H1 (cell line): Measurements from ENCODE around the gene SOX10. TPM values are rescaled to one million over a fixed set of nuclear protein-coding genes. Genes with fewer than 3 reads are reported as not detected.

Experiments
- CTCF ChIA-PET: fragments of 300-600 bp; sonication (Branson Sonifier 250); formaldehyde crosslinking; loops from one replicate; lab custom pipeline; 2021; ENCODE audit not compliant: partially characterized antibody; lab: Charles Lee
- POLR2A ChIA-PET: fragments of 300-600 bp; sonication (Branson Sonifier 250); formaldehyde crosslinking; loops from one replicate; lab custom pipeline; 2021; ENCODE audit warnings: inconsistent platforms; ENCODE audit not compliant: partially characterized antibody; lab: Charles Lee
- DNase-seq, 2 experiments: peaks; one replicate each; pipeline versions ENCODE4 v3.0.0 to v3.0.0-alpha.2; 2010 to 2022; ENCODE audit warnings: low spot score in 2 of 2, low read depth in 1 of 2, mixed read lengths in 1 of 2
- FAIRE-seq: peaks from 2 replicates; lab custom pipeline; 2011; peaks lifted over from hg19 to GRCh38; lab: Jason Lieb, UNC
- H2AFZ ChIP-seq: 2 replicates; pipeline ENCODE4 v1.8.1; 2012; ENCODE audit warnings: low read length, inconsistent platforms
- H2AK5ac ChIP-seq: 2 replicates; pipeline ENCODE4 v1.6.1; 2013; ENCODE audit warnings: low read depth, low read length
- H2BK120ac ChIP-seq: replicated peaks from 2 replicates; pipeline ENCODE3; 2013; ENCODE audit warnings: low read depth, low read length, inconsistent platforms
- H2BK12ac ChIP-seq: 2 replicates; pipeline ENCODE4 v1.6.1; 2013; ENCODE audit warnings: low read depth, low read length
- H2BK15ac ChIP-seq: 2 replicates; pipeline ENCODE4 v1.6.1; 2013; ENCODE audit warnings: low read length
- H2BK20ac ChIP-seq: 2 replicates; pipeline ENCODE4 v1.6.1; 2013; ENCODE audit warnings: low read length
- H2BK5ac ChIP-seq: 2 replicates; pipeline ENCODE4 v1.6.1; 2013; ENCODE audit warnings: low read depth, low read length
- H3K14ac ChIP-seq: 2 replicates; pipeline ENCODE4 v1.6.1; 2013; ENCODE audit warnings: inconsistent platforms; ENCODE audit not compliant: insufficient read length
- H3K18ac ChIP-seq: 2 replicates; pipeline ENCODE4 v1.6.1; 2013; ENCODE audit warnings: low read length; ENCODE audit errors: extremely low read depth
- H3K23ac ChIP-seq: 2 replicates; pipeline ENCODE4 v1.6.1; 2013; ENCODE audit warnings: inconsistent platforms; ENCODE audit not compliant: insufficient read length
- H3K23me2 ChIP-seq: 2 replicates; pipeline ENCODE4 v1.6.1; 2013; ENCODE audit warnings: low read depth, low read length
- H3K27ac ChIP-seq: 2 replicates; pipeline ENCODE4 v1.6.1; 2011; ENCODE audit warnings: low read depth, low read length, inconsistent platforms
- H3K27me3 ChIP-seq, 4 experiments: replicated peaks in 1 of 4; 1 replicate in 1 of 4; 2 replicates in 3 of 4; pipeline versions ENCODE4 v1.6.1 to v1.8.1; 2011 to 2013; ENCODE audit warnings: low read length in 3 of 4, mild to moderate bottlenecking in 3 of 4, inconsistent platforms in 2 of 4, mixed read lengths in 2 of 4, moderate library complexity in 1 of 4; ENCODE audit not compliant: control insufficient read depth in 3 of 4, insufficient read depth in 3 of 4; ENCODE audit errors: extremely low read depth in 1 of 4
- H3K36me3 ChIP-seq, 4 experiments: 2 replicates each; pipeline versions ENCODE4 v1.6.1 to v1.8.1; 2011 to 2013; ENCODE audit warnings: mild to moderate bottlenecking in 4 of 4, low read length in 3 of 4, moderate library complexity in 2 of 4, control low read depth in 1 of 4, inconsistent platforms in 1 of 4; ENCODE audit not compliant: insufficient read depth in 4 of 4, control insufficient read depth in 2 of 4
- H3K4ac ChIP-seq: replicated peaks from 2 replicates; pipeline ENCODE3; 2013; ENCODE audit warnings: low read length, low read depth, mixed read lengths, inconsistent platforms; ENCODE audit not compliant: insufficient read length
- H3K4me1 ChIP-seq, 4 experiments: replicated peaks in 1 of 4; 1 replicate in 1 of 4; 2 replicates in 3 of 4; pipeline versions ENCODE4 v1.6.1 to v1.8.1; 2011 to 2013; ENCODE audit warnings: low read length in 3 of 4, inconsistent platforms in 2 of 4, mixed read lengths in 1 of 4; ENCODE audit not compliant: insufficient read depth in 4 of 4, control insufficient read depth in 3 of 4
- H3K4me2 ChIP-seq, 2 experiments: 2 replicates each; pipeline versions ENCODE4 v1.6.1 to v1.8.1; 2011 to 2013; ENCODE audit warnings: low read depth in 2 of 2, low read length in 2 of 2, control low read depth in 1 of 2, inconsistent platforms in 1 of 2, mild to moderate bottlenecking in 1 of 2; ENCODE audit not compliant: insufficient read depth in 1 of 2
- H3K4me3 ChIP-seq, 4 experiments: fragments of 200-600, 300-600 bp in 1 of 4; sonication (generic), shearing (Covaris generic), sonication (Bioruptor Twin) in 1 of 4; 2 replicates each; pipeline versions ENCODE4 v1.5.1 to v1.8.1; 2011 to 2016; ENCODE audit warnings: low read length in 4 of 4, low read depth in 3 of 4, control low read depth in 2 of 4, inconsistent platforms in 2 of 4, mild to moderate bottlenecking in 2 of 4, mixed read lengths in 1 of 4, moderate library complexity in 1 of 4; ENCODE audit not compliant: insufficient read depth in 2 of 4; ENCODE audit errors: extremely low read depth in 1 of 4
- H3K56ac ChIP-seq: replicated peaks from 2 replicates; pipeline ENCODE3; 2013; ENCODE audit warnings: low read depth, mild to moderate bottlenecking, mixed read lengths, low read length, inconsistent platforms; ENCODE audit not compliant: insufficient read length
- H3K79me1 ChIP-seq: 2 replicates; pipeline ENCODE4 v1.6.1; 2013; ENCODE audit warnings: low read depth, low read length, control low read depth
- H3K79me2 ChIP-seq, 2 experiments: 2 replicates each; pipeline versions ENCODE4 v1.6.1 to v1.8.1; 2012 to 2013; ENCODE audit warnings: low read length in 2 of 2, mild to moderate bottlenecking in 2 of 2, inconsistent platforms in 1 of 2; ENCODE audit not compliant: insufficient read depth in 2 of 2, control insufficient read depth in 1 of 2
- H3K9ac ChIP-seq, 4 experiments: replicated peaks in 1 of 4; 1 replicate in 1 of 4; 2 replicates in 3 of 4; pipeline versions ENCODE4 v1.6.1 to v1.8.1; 2011 to 2013; ENCODE audit warnings: low read depth in 3 of 4, low read length in 3 of 4, control low read depth in 2 of 4, mild to moderate bottlenecking in 2 of 4, moderate library complexity in 2 of 4, inconsistent platforms in 1 of 4; ENCODE audit errors: extremely low read depth in 1 of 4
- H3K9me3 ChIP-seq, 2 experiments: 2 replicates each; pipeline versions ENCODE4 v1.6.1 to v1.8.1; 2012 to 2013; ENCODE audit warnings: mild to moderate bottlenecking in 2 of 2, moderate library complexity in 2 of 2, control low read depth in 1 of 2, inconsistent platforms in 1 of 2, low read depth in 1 of 2, low read length in 1 of 2, mixed read lengths in 1 of 2; ENCODE audit not compliant: insufficient read depth in 2 of 2
- H4K20me1 ChIP-seq, 2 experiments: replicated peaks in 1 of 2; 2 replicates each; pipeline versions ENCODE3 to v1.8.1; 2011 to 2013; ENCODE audit warnings: inconsistent platforms in 2 of 2, low read length in 2 of 2, mild to moderate bottlenecking in 1 of 2; ENCODE audit not compliant: insufficient read depth in 2 of 2, control insufficient read depth in 1 of 2
- H4K5ac ChIP-seq: 2 replicates; pipeline ENCODE4 v1.6.1; 2013; ENCODE audit warnings: low read length, low read depth, mixed read lengths, inconsistent platforms; ENCODE audit not compliant: insufficient read length
- H4K8ac ChIP-seq: 2 replicates; pipeline ENCODE4 v1.8.0; 2013; ENCODE audit warnings: mild to moderate bottlenecking, moderate library complexity, low read length, inconsistent platforms; ENCODE audit not compliant: insufficient read depth; ENCODE audit errors: extremely low read depth
- H4K91ac ChIP-seq: replicated peaks from 2 replicates; pipeline ENCODE3; 2013; ENCODE audit warnings: low read length, mixed read lengths, inconsistent platforms; ENCODE audit not compliant: insufficient read length
- CHD1 ChIP-seq: IDR thresholded peaks from 2 replicates; pipeline ENCODE4 v1.6.1; 2012; ENCODE audit warnings: low read depth, low read length, improper control_type of control experiment
- GABPA ChIP-seq: IDR thresholded peaks from 2 replicates; pipeline ENCODE4 v1.6.1; 2011; ENCODE audit warnings: mild to moderate bottlenecking, low read length, moderate library complexity, borderline replicate concordance; ENCODE audit not compliant: insufficient read depth
- PHF8 ChIP-seq: fragments of 200-600 bp; sonication (generic); conservative IDR thresholded peaks from 2 replicates; pipeline ENCODE4 v1.7.1; 2012; ENCODE audit warnings: low read depth, mild to moderate bottlenecking, inconsistent platforms, low read length, moderate library complexity
- POLR2A ChIP-seq, 2 experiments: IDR thresholded peaks; 1 replicate in 1 of 2; 2 replicates in 1 of 2; pipeline ENCODE4 v1.6.1; 2011; ENCODE audit warnings: low read depth in 2 of 2, low read length in 2 of 2, mild to moderate bottlenecking in 2 of 2; ENCODE audit errors: control extremely low read depth in 1 of 2
- SP1 ChIP-seq: IDR thresholded peaks from 2 replicates; pipeline ENCODE4 v1.6.1; 2011; ENCODE audit warnings: low read depth, low read length
- SP2 ChIP-seq: IDR thresholded peaks from 2 replicates; pipeline ENCODE4 v1.6.1; 2012; ENCODE audit warnings: mild to moderate bottlenecking, low read length, inconsistent platforms
- SP4 ChIP-seq: IDR thresholded peaks from 2 replicates; pipeline ENCODE4 v1.6.1; 2012; ENCODE audit warnings: low read length, inconsistent platforms
- WGBS, 2 experiments: shearing (Covaris generic) in 1 of 2; methylation state at CpG; one replicate each; pipeline versions ENCODE4 v1.1.6 to v1.1.7; 2013 to 2015; ENCODE audit warnings: low lambda C conversion rate in 2 of 2, mixed read lengths in 2 of 2, inconsistent platforms in 1 of 2, low coverage in 1 of 2, missing lambda C conversion rate in 1 of 2; ENCODE audit not compliant: insufficient replicate concordance in 2 of 2, insufficient coverage in 1 of 2, insufficient read length in 1 of 2; ENCODE audit errors: extremely low coverage in 1 of 2, missing lambda C conversion rate in 1 of 2; 5-methylcytosine and 5-hydroxymethylcytosine counted together
- polyA plus RNA-seq, 7 experiments: library from polyadenylated mRNA; depleted of rRNA in 3 of 7; stranded (reverse) in 5 of 7; unstranded in 2 of 7; fragments of >200 nt in 5 of 7; fragments of 200-250 nt in 2 of 7; gene quantifications; 1 replicate in 5 of 7; 2 replicates in 1 of 7; 4 replicates in 1 of 7; pipeline versions ENCODE4 v1.2.1 to v1.2.3, GENCODE V29; 2011 to 2013; ENCODE audit warnings: missing spikeins in 2 of 7, mixed read lengths in 2 of 7
- total RNA-seq: library from RNA; stranded (reverse); fragmentation: NEBNext Ultra II Directional; extraction: Animal tissue kit (Norgen Biotek cat#: 25700); gene quantifications from 2 replicates; pipeline ENCODE4 v1.2.1, GENCODE V29; 2021
- TF ChIP-seq, protein P1 (sequence below), 3 experiments: IDR thresholded peaks; 1 replicate in 2 of 3; 2 replicates in 1 of 3; pipeline versions ENCODE4 v1.5.1 to v1.6.1; 2011; ENCODE audit warnings: low read length in 3 of 3, mild to moderate bottlenecking in 3 of 3, inconsistent platforms in 2 of 3, low read depth in 1 of 3, moderate library complexity in 1 of 3; ENCODE audit not compliant: insufficient read depth in 1 of 3; ENCODE audit errors: control extremely low read depth in 1 of 3
- TF ChIP-seq, protein P2 (sequence below): IDR thresholded peaks from 2 replicates; pipeline ENCODE4 v1.6.1; 2012; ENCODE audit warnings: inconsistent platforms

Gene SOX10
- total and polyA plus RNA-seq, 2 of the 8 experiments (the other 6 are each of a cell fraction or from before 2014, with no cell fraction given) = 2.7 TPM

DNA sequence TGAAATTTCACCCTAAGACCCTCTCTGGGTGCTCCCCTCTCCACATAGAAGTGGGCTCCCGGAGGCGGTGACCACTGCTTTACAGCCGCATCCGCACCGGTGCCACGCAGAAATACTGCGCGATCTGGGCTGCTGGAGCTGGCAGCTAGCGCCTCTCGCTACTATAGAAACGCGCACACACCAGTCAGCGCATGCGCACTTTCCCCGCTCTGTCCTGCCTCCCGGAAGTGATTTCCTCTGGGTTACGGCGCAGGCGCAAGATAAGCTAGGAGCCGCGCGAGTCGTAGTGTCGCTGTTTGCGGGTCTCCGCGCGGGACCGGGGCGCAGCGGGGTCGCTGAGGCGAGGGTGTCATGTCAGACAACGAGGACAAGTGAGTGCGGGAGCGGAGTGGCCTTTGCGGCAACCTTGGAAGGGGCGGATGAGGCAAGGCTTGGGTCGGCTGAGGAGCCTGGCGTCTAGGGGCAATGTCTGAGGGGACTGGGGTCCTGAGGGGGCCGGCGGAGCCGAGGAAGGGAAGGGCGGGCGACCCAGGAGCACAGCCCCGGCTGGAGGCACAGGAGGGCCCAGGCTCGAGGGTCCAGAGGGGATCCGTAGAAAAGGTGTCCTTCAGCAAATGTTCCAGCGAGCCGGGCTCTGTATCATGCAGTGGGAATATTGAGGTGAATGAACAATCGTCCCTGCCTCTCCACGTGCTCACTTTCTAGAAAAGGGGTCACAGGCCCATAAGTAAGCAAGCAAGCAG, 30.7 kb downstream of the SOX10 start, which contains the start of the genes C22orf23 and POLR2F:
Gene C22orf23, minus strand, starts transcription at position 165 of the 743 bp plus-strand sequence. CDS start 452 bp downstream, outside the sequence.
Gene POLR2F, plus strand, starts transcription at position 263 of the 743 bp plus-strand sequence. Its CDS starts 89 bp downstream, at position 352.
- Histone ChIP-seq H3K79me2 (peaks cover 0 to 16% of the 10 kb centered on the region in 2 experiments; a peak in 2 of 4 replicates), H3K4me1 (peaks cover 0 to 10% (median 4%) of the 10 kb centered on the region in 4 experiments; a peak in 4 of 7 replicates), H3K14ac (no peak within 1 kb of the TSS), H2BK12ac (no peak within 1 kb of the TSS), H3K36me3 (peaks cover 10 to 18% (median 15%) of the 10 kb centered on the region in 4 experiments), H3K27me3 (no peaks in the 10 kb centered on the region; a peak in 4 of 7 replicates), H3K79me1 (peaks cover 4% of the 10 kb centered on the region; the same call in 1 of the 2 replicates), H3K4ac (no peak within 1 kb of the TSS), H2AK5ac (no peak within 1 kb of the TSS), H3K4me3 (peak within 1 kb of the TSS; percentile 85 to 98 (median 94)), H3K56ac (peak within 1 kb of the TSS; percentile 49), H2BK5ac (peak within 1 kb of the TSS; percentile 66), H2BK15ac (no peak within 1 kb of the TSS), H2BK120ac (no peak within 1 kb of the TSS), H3K23me2 (peaks cover 6% of the 10 kb centered on the region), H3K9me3 (no peaks in the 10 kb centered on the region), H3K9ac (peak within 1 kb of the TSS; percentile 65 to 82 (median 74)), H2BK20ac (no peak within 1 kb of the TSS), H4K20me1 (peaks cover 0 to 2% of the 10 kb centered on the region in 2 experiments), H3K23ac (no peak within 1 kb of the TSS), H4K5ac (peak within 1 kb of the TSS; percentile 65), H3K18ac (peak within 1 kb of the TSS; percentile 95), H2AFZ (peak within 1 kb of the TSS; percentile 79), H4K91ac (peak within 1 kb of the TSS; percentile 84), H4K8ac (peak within 1 kb of the TSS; percentile 83), H3K27ac (peak within 1 kb of the TSS; percentile 66; the same call in 1 of the 2 replicates), H3K4me2 (peak within 1 kb of the TSS; percentile 84 to 94)
- 3% methylated on average over 49 of the region's 52 CpGs; no CpG with 5 or more reads in 1 of the 2 experiments for WGBS, 2 experiments
- ChIA-PET CTCF (interaction anchor here (0.6 to 7.9 kb wide), 14 partner anchors 12 to 274 kb away, joined by 3 to 48 read pairs (median 3); no protein-coding TSS in a partner anchor), POLR2A (interaction anchor here (0.7 to 2.1 kb wide), 10 partner anchors 12 to 131 kb away, joined by 3 to 5 read pairs (median 3); partner anchors contain the start of genes GALR3 and MICALL1)
- DNase-seq (peak; percentile 71 to 96), FAIRE-seq (peak; percentile 86)
- TF ChIP-seq SP1 = no peak
- TF ChIP-seq, protein P1, sequence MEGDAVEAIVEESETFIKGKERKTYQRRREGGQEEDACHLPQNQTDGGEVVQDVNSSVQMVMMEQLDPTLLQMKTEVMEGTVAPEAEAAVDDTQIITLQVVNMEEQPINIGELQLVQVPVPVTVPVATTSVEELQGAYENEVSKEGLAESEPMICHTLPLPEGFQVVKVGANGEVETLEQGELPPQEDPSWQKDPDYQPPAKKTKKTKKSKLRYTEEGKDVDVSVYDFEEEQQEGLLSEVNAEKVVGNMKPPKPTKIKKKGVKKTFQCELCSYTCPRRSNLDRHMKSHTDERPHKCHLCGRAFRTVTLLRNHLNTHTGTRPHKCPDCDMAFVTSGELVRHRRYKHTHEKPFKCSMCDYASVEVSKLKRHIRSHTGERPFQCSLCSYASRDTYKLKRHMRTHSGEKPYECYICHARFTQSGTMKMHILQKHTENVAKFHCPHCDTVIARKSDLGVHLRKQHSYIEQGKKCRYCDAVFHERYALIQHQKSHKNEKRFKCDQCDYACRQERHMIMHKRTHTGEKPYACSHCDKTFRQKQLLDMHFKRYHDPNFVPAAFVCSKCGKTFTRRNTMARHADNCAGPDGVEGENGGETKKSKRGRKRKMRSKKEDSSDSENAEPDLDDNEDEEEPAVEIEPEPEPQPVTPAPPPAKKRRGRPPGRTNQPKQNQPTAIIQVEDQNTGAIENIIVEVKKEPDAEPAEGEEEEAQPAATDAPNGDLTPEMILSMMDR (IDR thresholded peaks at IDR 0.05; ENCODE audit: control extremely low read depth in 1 of 3, insufficient read depth in 1 of 3, low read depth in 1 of 3, low read length in 3 of 3) = no peak
- peak in 1 of 2 experiments; percentile 62; a peak in 2 of 3 replicates for TF ChIP-seq POLR2A (IDR thresholded peaks at IDR 0.05; ENCODE audit: control extremely low read depth in 1 of 2, low read depth in 2 of 2, low read length in 2 of 2)
- TF ChIP-seq SP4 = no peak
- TF ChIP-seq, protein P2, sequence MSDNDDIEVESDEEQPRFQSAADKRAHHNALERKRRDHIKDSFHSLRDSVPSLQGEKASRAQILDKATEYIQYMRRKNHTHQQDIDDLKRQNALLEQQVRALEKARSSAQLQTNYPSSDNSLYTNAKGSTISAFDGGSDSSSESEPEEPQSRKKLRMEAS = peak; percentile 34; the same call in 1 of the 2 replicates
- TF ChIP-seq PHF8 = peak; percentile 83
- peak; percentile 21; the same call in 1 of the 2 replicates for TF ChIP-seq GABPA
- no peak for TF ChIP-seq CHD1
- TF ChIP-seq SP2 = no peak
